ENCODE data around the gene AKR1B1. TPM values are rescaled to one million over a fixed set of nuclear protein-coding genes. Genes with fewer than 3 reads are reported as not detected.

The AKR1B1 gene
- total RNA-seq, 1 donor = 542 TPM

DNA sequence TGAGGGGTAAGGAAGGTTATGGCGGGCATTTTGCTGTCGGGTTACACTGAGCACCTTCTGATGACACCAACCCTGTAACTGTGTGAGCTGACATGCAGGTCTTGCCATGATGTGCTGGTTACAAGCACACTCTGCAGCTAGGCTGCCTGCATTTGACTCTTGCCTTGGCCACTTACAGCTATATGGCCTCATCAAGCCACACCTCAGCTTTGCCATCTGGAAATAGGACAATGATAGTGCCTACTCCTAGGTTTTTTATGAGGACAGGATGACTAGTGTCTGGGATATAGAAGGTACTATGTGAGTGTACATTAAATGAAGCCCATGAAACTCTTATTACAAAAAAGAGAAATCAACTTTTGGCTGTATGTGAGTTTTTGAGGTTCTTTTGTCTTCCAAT lies 58.0 kb downstream of the AKR1B1 start:
- no peak for TF ChIP-seq CTCF (IDR thresholded peaks at IDR 0.05; ENCODE audit: insufficient read depth, low read depth, low read length)
- H3K4me3 ChIP-seq (ENCODE audit: low read depth, low read length) = no peak overlapping the region
- DNase-seq (ENCODE audit: low read depth) = no peak

DNA sequence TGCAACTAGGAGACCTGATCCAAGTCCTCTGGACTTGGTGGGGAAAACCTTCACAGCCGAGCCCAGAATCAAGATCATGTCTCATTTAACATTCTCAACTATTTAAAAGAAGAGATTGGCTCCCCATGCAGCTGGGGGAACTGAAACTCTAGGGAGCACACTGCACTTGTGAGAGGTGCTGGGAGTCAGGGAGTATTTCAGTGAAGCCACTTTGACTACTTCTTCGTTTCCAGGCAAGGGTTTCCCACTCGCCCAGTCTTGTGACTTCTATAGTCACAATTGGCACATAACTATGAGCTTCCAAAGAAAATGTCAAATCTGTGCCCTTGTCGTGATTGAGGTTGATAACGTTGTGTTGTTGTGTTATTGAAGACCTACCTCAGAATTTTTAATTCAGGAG lies 62.9 kb downstream of the AKR1B1 start:
- no peak overlapping the region for H3K4me3 ChIP-seq (ENCODE audit: low read depth, low read length)
- DNase-seq (ENCODE audit: low read depth) = no peak
- no peak for TF ChIP-seq CTCF (IDR thresholded peaks at IDR 0.05; ENCODE audit: insufficient read depth, low read depth, low read length)

GRCh38 chr7:134395604-134396003 lies 63.3 kb downstream of the AKR1B1 start:
- no peak overlapping the region for H3K4me3 ChIP-seq (ENCODE audit: low read depth, low read length)
- DNase-seq (ENCODE audit: low read depth) = no peak
- no peak for TF ChIP-seq CTCF (IDR thresholded peaks at IDR 0.05; ENCODE audit: insufficient read depth, low read depth, low read length)

DNA sequence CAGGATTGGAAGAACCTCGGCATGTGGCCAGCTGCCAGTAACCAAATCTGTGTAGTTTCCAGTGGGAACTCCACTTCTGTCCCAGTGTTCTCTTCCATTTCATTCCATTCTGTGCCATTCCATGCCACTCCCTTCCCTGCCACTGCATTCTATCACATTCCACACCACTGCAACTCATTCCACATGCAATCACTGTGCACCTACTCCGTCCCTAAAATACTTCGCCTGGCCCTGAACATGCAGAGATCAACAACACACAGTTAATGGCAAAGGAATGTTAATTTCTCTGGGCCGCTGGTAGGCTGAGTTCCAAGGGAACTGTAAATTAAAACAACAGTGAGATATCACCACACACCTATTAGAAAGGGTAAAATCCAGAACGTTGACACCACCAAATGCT lies 64.8 kb downstream of the AKR1B1 start:
- DNase-seq (ENCODE audit: low read depth) = no peak
- no peak overlapping the region for H3K4me3 ChIP-seq (ENCODE audit: low read depth, low read length)
- TF ChIP-seq CTCF (IDR thresholded peaks at IDR 0.05; ENCODE audit: insufficient read depth, low read depth, low read length) = no peak

Other genes with a start within 250 kb of the AKR1B1 start
- 17.7 and 24.2 TPM in 2 replicates for gene SLC35B4, start 142.2 kb downstream of the AKR1B1 start, total RNA-seq
- under 0.01 and 0.43 TPM in 2 replicates for gene AKR1B10, start 68.5 kb upstream of the AKR1B1 start, total RNA-seq
- gene AKR1B15, start 90.0 kb upstream of the AKR1B1 start, total RNA-seq = not detected in 2 replicates
- 35.8 and 59.2 TPM in 2 replicates for gene BPGM, start 187.8 kb upstream of the AKR1B1 start, total RNA-seq